Neural cell (in vitro differentiated cells): ENCODE measurements around the gene PWWP2A. TPM values are rescaled to one million over a fixed set of nuclear protein-coding genes. Genes with fewer than 3 reads are reported as not detected.

Experiments
- H2AFZ ChIP-seq: fragments of 200-600, 300-800 bp; sonication (generic), shearing (Covaris generic); 2 replicates; pipeline ENCODE4 v1.6.0; 2014; ENCODE audit warnings: low read depth, mild to moderate bottlenecking, antibody characterized with exemption, low read length, moderate library complexity
- H3F3A ChIP-seq: fragments of 200-600 bp; shearing (Covaris generic); 2 replicates; pipeline ENCODE4 v1.6.1; 2016; ENCODE audit warnings: mild to moderate bottlenecking, moderate library complexity, mixed read lengths, antibody characterized with exemption, low read length; ENCODE audit not compliant: insufficient read depth, poor library complexity, severe bottlenecking
- H3K27ac ChIP-seq: fragments of 200-600, 300-800 bp; sonication (generic), shearing (Covaris generic); 2 replicates; pipeline ENCODE4 v1.5.1; 2014; ENCODE audit warnings: mild to moderate bottlenecking, low read length, moderate library complexity
- H3K27me3 ChIP-seq: fragments of 300-800, 200-600 bp; sonication (generic), shearing (Covaris generic); 2 replicates; pipeline ENCODE4 v1.6.0; 2014; ENCODE audit warnings: mild to moderate bottlenecking, low read depth, low read length, moderate library complexity; ENCODE audit not compliant: insufficient read depth
- H3K36me3 ChIP-seq: fragments of 300-800, 200-600 bp; sonication (generic), shearing (Covaris generic); 2 replicates; pipeline ENCODE4 v1.5.1; 2014; ENCODE audit warnings: mild to moderate bottlenecking, antibody characterized with exemption, low read length, moderate library complexity; ENCODE audit not compliant: insufficient read depth
- H3K4me2 ChIP-seq: fragments of 300-800, 200-600 bp; sonication (generic), shearing (Covaris generic); 2 replicates; pipeline ENCODE4 v1.6.0; 2014; ENCODE audit warnings: mild to moderate bottlenecking, low read length
- H3K4me3 ChIP-seq: fragments of 300-800, 200-600 bp; sonication (generic), shearing (Covaris generic); 2 replicates; pipeline ENCODE4 v1.5.1; 2014; ENCODE audit warnings: mild to moderate bottlenecking, low read length, moderate library complexity
- H3K79me2 ChIP-seq: fragments of 200-600 bp; shearing (Covaris generic); replicated peaks from 2 replicates; pipeline ENCODE4 v1.6.0; 2014; ENCODE audit warnings: mild to moderate bottlenecking, low read length, moderate library complexity; ENCODE audit not compliant: insufficient read depth
- H3K9ac ChIP-seq: fragments of 300-800, 200-600 bp; sonication (generic), shearing (Covaris generic); 2 replicates; pipeline ENCODE4 v1.6.1; 2016; ENCODE audit warnings: mild to moderate bottlenecking, low read length, mixed read lengths
- H3K9me2 ChIP-seq: fragments of 200-600 bp; shearing (Covaris generic); 2 replicates; pipeline ENCODE4 v1.6.1; 2016; ENCODE audit warnings: mild to moderate bottlenecking, low read length, mixed read lengths; ENCODE audit not compliant: insufficient read depth
- H3K9me3 ChIP-seq: fragments of 200-600, 300-800 bp; sonication (generic), shearing (Covaris generic); 2 replicates; pipeline ENCODE4 v1.6.1; 2016; ENCODE audit warnings: mild to moderate bottlenecking, mixed run types, low read length, moderate library complexity, mixed read lengths
- H4K20me1 ChIP-seq: fragments of 200-600 bp; shearing (Covaris generic); 2 replicates; pipeline ENCODE4 v1.6.1; 2016; ENCODE audit warnings: mild to moderate bottlenecking, mixed run types; ENCODE audit not compliant: insufficient read depth
- EP300 ChIP-seq: fragments of 450-650 bp; conservative IDR thresholded peaks from 2 replicates; pipeline ENCODE4 v1.6.1; 2014; ENCODE audit warnings: antibody characterized with exemption, mild to moderate bottlenecking, moderate library complexity; ENCODE audit not compliant: poor library complexity, severe bottlenecking
- EZH2 ChIP-seq: fragments of 200-600, 300-800 bp; shearing (Covaris generic), sonication (generic); IDR thresholded peaks from 2 replicates; pipeline ENCODE4 v1.6.1; 2014; ENCODE audit warnings: antibody characterized with exemption, low read length, borderline replicate concordance, mild to moderate bottlenecking; ENCODE audit not compliant: insufficient read depth, poor library complexity, severe bottlenecking
- MXI1 ChIP-seq: fragments of 450-650 bp; conservative IDR thresholded peaks from 2 replicates; pipeline ENCODE4 v1.6.1; 2014; ENCODE audit warnings: antibody characterized with exemption, mild to moderate bottlenecking; ENCODE audit not compliant: poor library complexity, severe bottlenecking
- POLR2AphosphoS5 ChIP-seq: IDR thresholded peaks from 2 replicates; pipeline ENCODE4 v1.6.1; 2012
- RAD21 ChIP-seq: fragments of 450-650 bp; conservative IDR thresholded peaks from 2 replicates; pipeline ENCODE4 v1.6.1; 2014; ENCODE audit warnings: antibody characterized with exemption, mild to moderate bottlenecking, moderate library complexity
- SMC3 ChIP-seq: fragments of 450-650 bp; conservative IDR thresholded peaks from 2 replicates; pipeline ENCODE4 v1.6.1; 2014; ENCODE audit warnings: antibody characterized with exemption, mild to moderate bottlenecking, moderate library complexity; ENCODE audit not compliant: poor library complexity
- TAF1 ChIP-seq: IDR thresholded peaks from 2 replicates; pipeline ENCODE4 v1.6.1; 2012; ENCODE audit warnings: low read depth
- polyA plus RNA-seq: library from polyadenylated mRNA; depleted of rRNA; stranded (reverse); fragments of >200 nt; gene quantifications from 2 replicates; pipeline ENCODE4 v1.2.3, GENCODE V29; 2014
- TF ChIP-seq, protein P1 (sequence below): fragments of 450-650 bp; IDR thresholded peaks from 2 replicates; pipeline ENCODE4 v1.5.1; 2014; ENCODE audit warnings: antibody characterized with exemption, mild to moderate bottlenecking, moderate library complexity; ENCODE audit not compliant: poor library complexity, severe bottlenecking
- TF ChIP-seq, protein P2 (sequence below): IDR thresholded peaks from 2 replicates; pipeline ENCODE4 v1.6.1; 2012; ENCODE audit warnings: borderline replicate concordance

Gene PWWP2A
- polyA plus RNA-seq, 1 donor from 2014 or later, result 37.2 TPM

DNA sequence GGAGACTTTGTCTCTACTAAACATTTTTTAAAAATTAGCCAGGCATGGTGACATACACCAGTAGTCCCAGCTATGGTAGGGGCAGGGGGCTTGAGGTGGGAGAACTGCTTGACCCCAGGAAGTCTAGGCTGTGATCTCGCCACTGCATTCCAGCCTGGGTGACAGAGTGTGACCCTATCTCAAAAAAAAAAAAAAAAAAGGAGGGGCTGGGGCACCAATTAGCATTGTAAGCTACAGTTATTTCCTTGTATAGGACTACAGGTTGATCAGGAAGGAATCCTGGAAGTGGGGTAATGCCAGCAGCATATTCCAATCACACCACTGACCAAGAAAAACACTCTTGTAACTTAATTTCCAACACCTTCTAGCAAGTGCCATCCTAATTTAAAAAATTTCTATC, 32.1 kb downstream of the PWWP2A start:
- no peak overlapping the region for H3K4me2 ChIP-seq
- H3K27ac ChIP-seq, result no peak overlapping the region
- H3K79me2 ChIP-seq, result no peaks in the 10 kb centered on the region
- H3K9me2 ChIP-seq, result no peaks in the 10 kb centered on the region
- no peaks in the 10 kb centered on the region for H3F3A ChIP-seq
- H2AFZ ChIP-seq, result no peak overlapping the region
- no peaks in the 10 kb centered on the region for H4K20me1 ChIP-seq
- no peaks in the 10 kb centered on the region for H3K36me3 ChIP-seq
- no peak for TF ChIP-seq MXI1
- no peak for TF ChIP-seq EZH2
- TF ChIP-seq, protein P1, sequence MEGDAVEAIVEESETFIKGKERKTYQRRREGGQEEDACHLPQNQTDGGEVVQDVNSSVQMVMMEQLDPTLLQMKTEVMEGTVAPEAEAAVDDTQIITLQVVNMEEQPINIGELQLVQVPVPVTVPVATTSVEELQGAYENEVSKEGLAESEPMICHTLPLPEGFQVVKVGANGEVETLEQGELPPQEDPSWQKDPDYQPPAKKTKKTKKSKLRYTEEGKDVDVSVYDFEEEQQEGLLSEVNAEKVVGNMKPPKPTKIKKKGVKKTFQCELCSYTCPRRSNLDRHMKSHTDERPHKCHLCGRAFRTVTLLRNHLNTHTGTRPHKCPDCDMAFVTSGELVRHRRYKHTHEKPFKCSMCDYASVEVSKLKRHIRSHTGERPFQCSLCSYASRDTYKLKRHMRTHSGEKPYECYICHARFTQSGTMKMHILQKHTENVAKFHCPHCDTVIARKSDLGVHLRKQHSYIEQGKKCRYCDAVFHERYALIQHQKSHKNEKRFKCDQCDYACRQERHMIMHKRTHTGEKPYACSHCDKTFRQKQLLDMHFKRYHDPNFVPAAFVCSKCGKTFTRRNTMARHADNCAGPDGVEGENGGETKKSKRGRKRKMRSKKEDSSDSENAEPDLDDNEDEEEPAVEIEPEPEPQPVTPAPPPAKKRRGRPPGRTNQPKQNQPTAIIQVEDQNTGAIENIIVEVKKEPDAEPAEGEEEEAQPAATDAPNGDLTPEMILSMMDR, result no peak
- no peak for TF ChIP-seq POLR2AphosphoS5
- TF ChIP-seq RAD21, result no peak
- no peak for TF ChIP-seq TAF1
- TF ChIP-seq EP300, result no peak
- TF ChIP-seq, protein P2, sequence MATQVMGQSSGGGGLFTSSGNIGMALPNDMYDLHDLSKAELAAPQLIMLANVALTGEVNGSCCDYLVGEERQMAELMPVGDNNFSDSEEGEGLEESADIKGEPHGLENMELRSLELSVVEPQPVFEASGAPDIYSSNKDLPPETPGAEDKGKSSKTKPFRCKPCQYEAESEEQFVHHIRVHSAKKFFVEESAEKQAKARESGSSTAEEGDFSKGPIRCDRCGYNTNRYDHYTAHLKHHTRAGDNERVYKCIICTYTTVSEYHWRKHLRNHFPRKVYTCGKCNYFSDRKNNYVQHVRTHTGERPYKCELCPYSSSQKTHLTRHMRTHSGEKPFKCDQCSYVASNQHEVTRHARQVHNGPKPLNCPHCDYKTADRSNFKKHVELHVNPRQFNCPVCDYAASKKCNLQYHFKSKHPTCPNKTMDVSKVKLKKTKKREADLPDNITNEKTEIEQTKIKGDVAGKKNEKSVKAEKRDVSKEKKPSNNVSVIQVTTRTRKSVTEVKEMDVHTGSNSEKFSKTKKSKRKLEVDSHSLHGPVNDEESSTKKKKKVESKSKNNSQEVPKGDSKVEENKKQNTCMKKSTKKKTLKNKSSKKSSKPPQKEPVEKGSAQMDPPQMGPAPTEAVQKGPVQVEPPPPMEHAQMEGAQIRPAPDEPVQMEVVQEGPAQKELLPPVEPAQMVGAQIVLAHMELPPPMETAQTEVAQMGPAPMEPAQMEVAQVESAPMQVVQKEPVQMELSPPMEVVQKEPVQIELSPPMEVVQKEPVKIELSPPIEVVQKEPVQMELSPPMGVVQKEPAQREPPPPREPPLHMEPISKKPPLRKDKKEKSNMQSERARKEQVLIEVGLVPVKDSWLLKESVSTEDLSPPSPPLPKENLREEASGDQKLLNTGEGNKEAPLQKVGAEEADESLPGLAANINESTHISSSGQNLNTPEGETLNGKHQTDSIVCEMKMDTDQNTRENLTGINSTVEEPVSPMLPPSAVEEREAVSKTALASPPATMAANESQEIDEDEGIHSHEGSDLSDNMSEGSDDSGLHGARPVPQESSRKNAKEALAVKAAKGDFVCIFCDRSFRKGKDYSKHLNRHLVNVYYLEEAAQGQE, result no peak
- no peak for TF ChIP-seq SMC3
- no peaks in the 10 kb centered on the region for H3K27me3 ChIP-seq
- H3K9me3 ChIP-seq, result no peaks in the 10 kb centered on the region
- H3K9ac ChIP-seq, result no peak overlapping the region
- H3K4me3 ChIP-seq, result no peak overlapping the region

DNA sequence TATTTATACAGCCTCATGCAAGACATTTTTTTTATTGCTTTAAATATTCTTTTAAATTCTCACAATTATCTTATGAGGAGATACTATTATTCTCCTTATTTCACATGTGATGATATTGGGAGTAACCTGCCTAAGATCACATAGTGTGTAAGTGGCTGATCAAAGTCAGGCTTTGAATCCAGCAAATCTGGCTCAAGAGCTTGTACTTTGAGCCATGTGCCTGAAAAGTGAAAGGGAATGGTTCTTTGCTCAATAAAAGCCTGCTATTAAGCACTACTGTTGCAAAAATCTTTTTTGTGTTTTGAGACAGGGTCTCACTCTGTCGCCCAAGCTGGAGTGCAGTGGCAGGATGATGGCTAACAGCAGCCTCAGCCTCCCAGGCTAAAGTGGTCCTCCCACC, 35.1 kb downstream of the PWWP2A start:
- H3F3A ChIP-seq, result no peaks in the 10 kb centered on the region
- TF ChIP-seq, protein P1, result no peak
- TF ChIP-seq TAF1 (no peak), SMC3 (no peak), EZH2 (no peak)
- H3K79me2 ChIP-seq, result no peaks in the 10 kb centered on the region
- H3K4me3 ChIP-seq, result no peak overlapping the region
- no peak overlapping the region for H3K4me2 ChIP-seq
- H3K9me2 ChIP-seq, result no peaks in the 10 kb centered on the region
- H4K20me1 ChIP-seq, result no peaks in the 10 kb centered on the region
- H3K9ac ChIP-seq, result no peak overlapping the region
- no peaks in the 10 kb centered on the region for H3K36me3 ChIP-seq
- no peak overlapping the region for H3K27ac ChIP-seq
- no peaks in the 10 kb centered on the region for H3K9me3 ChIP-seq
- H2AFZ ChIP-seq, result no peak overlapping the region
- no peaks in the 10 kb centered on the region for H3K27me3 ChIP-seq
